Measurements from ENCODE around the gene GUCA2B.
A peak's percentile ranks its signal among the peaks of the same experiment; 100 is the strongest.

Gene GUCA2B

GRCh38 chr1:42165511-42166210 is 12.5 kb downstream of the GUCA2B start:
- no peak for DNase-seq (ENCODE audit: low read depth in 1 of 2, low spot score in 1 of 2)

- no peak for DNase-seq (ENCODE audit: low read depth in 1 of 2, low spot score in 1 of 2)
Observed at GRCh38 chr1:42167611-42168390, 14.6 kb downstream of the GUCA2B start.

GRCh38 chr1:42168391-42168670 is 15.1 kb downstream of the GUCA2B start:
- DNase-seq (ENCODE audit: low read depth in 1 of 2, low spot score in 1 of 2) = no peak

GRCh38 chr1:42168763-42169162 is 15.6 kb downstream of the GUCA2B start:
- DNase-seq (ENCODE audit: low read depth in 1 of 2, low spot score in 1 of 2) = no peak

GRCh38 chr1:42170779-42171621 is 17.8 kb downstream of the GUCA2B start:
- DNase-seq (ENCODE audit: low read depth in 1 of 2, low spot score in 1 of 2) = no peak

- DNase-seq (ENCODE audit: low read depth in 1 of 2, low spot score in 1 of 2) = no peak
Observed at GRCh38 chr1:42171679-42172266, 18.6 kb downstream of the GUCA2B start.

- DNase-seq (ENCODE audit: low read depth in 1 of 2, low spot score in 1 of 2) = no peak
Observed at GRCh38 chr1:42172381-42173133, 19.3 kb downstream of the GUCA2B start.

- DNase-seq (ENCODE audit: low read depth in 1 of 2, low spot score in 1 of 2) = peak; percentile 44 to 51
Observed at GRCh38 chr1:42173155-42173933, 20.1 kb downstream of the GUCA2B start.

- no peak for DNase-seq (ENCODE audit: low read depth in 1 of 2, low spot score in 1 of 2)
Observed at GRCh38 chr1:42173961-42174735, 20.9 kb downstream of the GUCA2B start.

GRCh38 chr1:42175314-42176054 is 22.3 kb downstream of the GUCA2B start:
- DNase-seq (ENCODE audit: low read depth in 1 of 2, low spot score in 1 of 2) = no peak

- DNase-seq (ENCODE audit: low read depth in 1 of 2, low spot score in 1 of 2) = no peak
Observed at GRCh38 chr1:42176902-42177519, 23.8 kb downstream of the GUCA2B start.

GRCh38 chr1:42177541-42177981 is 24.4 kb downstream of the GUCA2B start:
- DNase-seq (ENCODE audit: low read depth in 1 of 2, low spot score in 1 of 2) = no peak

- DNase-seq (ENCODE audit: low read depth in 1 of 2, low spot score in 1 of 2) = no peak
Observed at GRCh38 chr1:42178249-42178648, 25.0 kb downstream of the GUCA2B start.

GRCh38 chr1:42179275-42179674 is 26.1 kb downstream of the GUCA2B start:
- DNase-seq (ENCODE audit: low read depth in 1 of 2, low spot score in 1 of 2) = no peak

GRCh38 chr1:42179900-42180329 is 26.7 kb downstream of the GUCA2B start:
- DNase-seq (ENCODE audit: low read depth in 1 of 2, low spot score in 1 of 2) = no peak

GRCh38 chr1:42181687-42182086 is 28.5 kb downstream of the GUCA2B start:
- no peak for DNase-seq (ENCODE audit: low read depth in 1 of 2, low spot score in 1 of 2)

- no peak for DNase-seq (ENCODE audit: low read depth in 1 of 2, low spot score in 1 of 2)
Observed at GRCh38 chr1:42183210-42183956, 30.2 kb downstream of the GUCA2B start.

- no peak for DNase-seq (ENCODE audit: low read depth in 1 of 2, low spot score in 1 of 2)
Observed at GRCh38 chr1:42183957-42184268, 30.7 kb downstream of the GUCA2B start.
